Globus pallidus (tissue), 1 donor: ENCODE data around the gene CEP295NL.
"Not testable (repeated sequence)": the region's sequence is repeated elsewhere in the genome, so short reads cannot be mapped to it uniquely, and the experiment has no call there.

Source experiments
- DNase-seq: peaks from one replicate; pipeline ENCODE4 v3.0.0-alpha.2; 2015; ENCODE audit warnings: low spot score

The CEP295NL gene

DNA sequence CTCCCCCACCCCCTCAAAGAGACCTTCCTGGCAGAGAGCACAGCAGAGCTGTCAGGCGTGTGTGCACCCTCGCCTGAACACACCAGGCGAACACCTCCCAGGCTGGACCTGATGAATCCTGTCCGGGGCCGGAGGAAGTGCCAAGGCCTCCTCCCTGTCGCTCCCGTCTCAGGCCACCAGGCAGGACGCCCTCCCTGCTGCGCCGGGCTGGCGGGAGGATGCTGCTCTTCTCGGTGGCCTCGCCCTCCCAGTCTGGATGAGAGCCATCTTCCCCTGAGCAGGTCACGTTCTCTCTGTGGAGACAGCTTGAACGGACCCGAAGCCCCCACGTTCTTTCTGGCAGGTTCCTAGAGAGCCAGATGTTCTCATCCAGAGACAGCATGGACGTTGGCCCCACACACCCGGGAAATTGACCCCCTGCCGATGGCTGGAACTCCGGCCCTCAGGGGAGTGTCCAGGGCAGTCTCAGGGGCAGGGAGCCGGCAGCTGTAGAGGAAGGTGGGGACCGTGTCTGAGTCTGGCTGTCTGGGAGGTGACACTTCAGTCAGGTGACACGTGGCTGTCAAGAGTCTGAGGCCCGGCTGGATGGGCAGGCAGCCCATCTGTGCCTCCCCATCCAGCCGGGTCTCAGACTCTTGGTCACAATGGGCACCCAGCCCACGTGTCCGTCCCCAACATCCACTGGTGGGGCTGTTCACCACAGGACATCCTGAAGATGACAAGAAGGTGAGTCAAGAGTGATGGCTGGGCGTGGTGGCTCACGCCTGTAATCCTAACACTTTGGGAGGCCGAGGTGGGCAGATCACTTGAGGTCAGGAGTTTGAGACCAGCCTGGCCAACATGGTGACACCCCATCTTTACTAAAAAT is 27.1 kb upstream of the CEP295NL start:
- DNase-seq: no peak

DNA sequence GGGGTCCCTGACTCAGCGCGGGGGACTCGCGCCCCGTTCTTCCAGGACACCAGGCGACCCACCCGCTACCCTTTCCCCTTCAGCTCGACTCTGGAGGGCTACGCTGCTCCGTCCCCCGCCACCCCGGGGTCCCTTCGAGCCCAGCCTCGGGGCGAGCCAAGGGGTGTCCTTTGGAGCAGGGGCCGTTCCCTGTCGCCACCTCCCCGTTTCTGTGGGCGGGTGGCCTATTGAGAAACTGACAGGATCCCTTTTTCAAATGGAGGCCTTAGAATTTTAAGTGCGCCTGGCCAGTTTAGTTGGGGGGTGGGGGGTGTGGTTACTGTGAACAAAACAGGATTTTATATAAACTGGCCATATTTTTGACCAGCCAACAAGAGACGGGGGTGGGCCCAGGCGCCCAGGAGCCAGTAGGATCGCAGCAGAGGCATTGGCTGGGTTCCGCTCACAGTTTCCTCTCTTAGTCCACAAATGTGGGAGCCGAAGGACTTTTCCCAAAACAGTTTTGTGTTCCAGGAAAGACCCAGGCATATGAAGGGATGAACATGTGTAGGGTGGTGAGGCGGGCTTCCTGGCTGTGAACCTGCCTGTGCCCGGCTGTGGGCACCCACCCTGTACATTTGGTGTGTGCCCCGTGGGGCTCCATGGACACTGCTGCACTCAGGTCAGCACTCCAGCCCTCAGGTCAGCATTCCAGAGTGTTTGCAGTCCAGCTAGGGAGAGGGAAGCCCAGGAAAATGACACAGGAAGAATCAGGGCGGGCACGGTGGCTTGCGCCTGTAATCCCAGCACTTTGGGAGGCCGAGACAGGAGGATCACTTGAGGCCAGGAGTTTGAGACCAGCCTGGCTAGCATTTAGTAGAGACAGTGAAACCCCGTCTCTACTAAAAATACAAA is 22.9 kb upstream of the CEP295NL start:
- no peak for DNase-seq

DNA sequence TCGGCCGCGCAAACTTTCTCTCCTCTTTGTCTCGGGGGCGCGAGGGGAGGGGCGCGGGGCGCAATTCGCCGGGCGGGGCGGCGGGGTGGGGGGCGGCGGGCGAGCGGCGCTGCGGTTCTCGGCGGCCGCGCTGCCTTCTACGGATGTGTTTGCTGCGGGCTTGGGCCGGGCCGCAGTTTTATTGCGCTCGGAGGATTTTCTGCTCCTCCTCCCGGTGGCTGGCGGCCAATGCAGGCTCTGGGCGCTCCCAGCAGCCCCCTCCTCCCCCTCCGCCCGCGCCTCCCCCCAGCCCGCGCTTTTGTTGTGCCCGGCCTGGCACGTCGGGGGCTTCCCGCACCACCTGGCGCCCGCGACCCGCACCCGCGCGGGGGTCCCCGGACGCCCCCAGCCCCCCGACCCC is 22.2 kb upstream of the CEP295NL start, which contains the start of gene TIMP2:
TIMP2 (minus strand) TSS at position 154 of the 400 bp plus-strand sequence. CDS start 299 bp downstream, outside the sequence.
- DNase-seq: peak; percentile 88

DNA sequence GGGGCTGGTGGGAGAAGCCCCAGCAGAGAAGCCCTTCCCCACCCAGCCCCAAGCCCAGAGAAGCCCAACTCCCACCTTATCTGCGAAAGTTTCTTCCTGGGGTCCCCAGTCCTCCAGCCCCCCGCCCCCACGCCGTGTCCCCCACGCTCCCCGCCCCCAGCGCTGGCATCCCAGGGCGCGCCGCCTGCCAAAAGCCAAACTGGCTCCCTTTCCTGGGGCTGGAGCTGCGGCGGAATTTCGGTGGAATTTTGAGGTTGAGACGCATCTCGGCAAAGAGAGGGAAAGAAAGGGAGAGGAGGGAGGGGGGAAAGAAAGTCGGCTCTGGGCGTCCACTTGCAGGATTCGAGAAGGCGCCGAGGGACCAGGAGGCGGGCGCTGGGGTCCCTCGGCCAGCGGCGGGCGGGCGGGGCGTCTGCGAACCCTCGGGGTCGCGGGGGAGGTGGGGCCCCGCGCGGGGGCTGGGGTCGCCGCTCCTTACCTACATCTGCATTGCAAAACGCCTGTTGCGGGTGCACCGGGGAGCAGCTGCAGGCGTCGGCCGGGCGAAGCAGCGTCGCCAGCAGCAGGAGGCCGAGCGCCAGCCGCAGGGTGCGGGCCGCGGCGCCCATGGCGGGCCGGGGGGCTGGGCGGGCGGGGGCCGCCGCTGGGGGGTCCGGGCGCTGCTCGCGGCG is 21.6 kb upstream of the CEP295NL start:
- no peak for DNase-seq

DNA sequence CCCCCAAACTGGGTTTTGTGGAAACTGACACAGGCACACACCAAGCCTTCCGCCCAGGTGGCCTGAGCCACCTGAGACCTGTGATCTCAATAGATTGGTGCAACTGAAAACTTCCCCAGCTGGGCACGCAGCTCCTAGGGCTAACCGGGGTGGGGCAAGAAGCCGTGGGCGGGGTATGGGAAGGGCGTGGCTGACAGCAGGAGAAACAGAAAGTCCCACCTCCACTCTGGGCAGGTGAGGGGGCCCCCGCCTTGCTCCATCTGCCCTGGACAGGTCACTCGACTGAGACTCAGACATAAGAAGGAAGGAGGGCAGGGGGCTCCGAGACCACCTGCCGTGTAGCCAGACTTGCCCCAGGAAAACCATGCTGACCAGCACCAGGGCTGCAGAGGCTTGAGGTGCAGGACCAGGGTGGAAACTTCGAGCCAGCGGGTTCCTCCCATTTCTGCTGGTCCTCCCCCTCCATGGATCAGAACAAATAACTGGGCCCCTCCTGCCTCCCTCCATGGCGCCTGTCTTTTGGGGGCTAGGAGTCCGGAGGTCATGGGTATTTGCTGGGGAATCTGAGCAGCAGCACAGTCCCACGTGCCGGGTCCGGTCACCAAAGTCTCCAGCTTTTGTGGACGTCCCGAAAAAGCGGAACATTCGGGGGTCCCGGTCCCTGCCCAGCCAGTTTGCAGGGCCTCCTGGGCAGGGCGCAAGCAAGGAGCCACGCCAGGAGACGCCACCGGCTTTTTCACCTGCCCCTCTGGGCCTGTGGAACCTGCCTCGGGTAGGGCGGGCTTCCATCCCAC is 20.9 kb upstream of the CEP295NL start:
- DNase-seq: no peak

DNA sequence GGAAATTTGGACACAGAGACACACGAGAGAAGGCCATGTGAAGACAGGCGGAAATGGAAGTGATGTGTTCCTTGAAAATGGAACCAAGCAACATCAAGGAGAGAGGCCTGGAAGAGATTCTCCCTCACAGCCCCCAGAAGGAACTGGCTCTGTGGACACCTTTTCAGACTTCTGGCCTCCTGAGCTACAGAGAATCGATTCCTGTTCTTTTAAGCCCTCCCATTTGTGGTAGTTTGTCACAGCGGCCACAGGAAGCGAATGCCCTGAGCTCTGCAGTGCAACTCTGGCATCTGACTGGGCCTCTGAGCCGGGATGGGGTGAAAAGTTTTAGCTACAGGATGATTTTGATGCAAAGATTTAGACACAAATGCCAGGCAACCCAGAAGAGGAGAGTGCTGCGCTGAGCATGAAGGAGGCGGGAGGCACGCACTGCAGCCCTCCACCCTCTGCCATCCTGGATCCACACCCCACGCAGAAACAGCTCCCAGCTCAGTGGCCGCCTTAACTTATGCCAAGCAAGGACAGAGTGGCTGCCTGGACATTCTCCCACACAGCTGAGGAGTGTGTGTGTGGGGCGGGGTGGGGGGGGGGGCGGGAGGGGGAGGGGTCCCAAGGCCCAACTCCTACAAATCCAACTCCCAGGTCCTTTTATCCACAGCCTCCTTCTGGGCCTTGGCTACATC is 20.0 kb upstream of the CEP295NL start:
- no peak for DNase-seq

DNA sequence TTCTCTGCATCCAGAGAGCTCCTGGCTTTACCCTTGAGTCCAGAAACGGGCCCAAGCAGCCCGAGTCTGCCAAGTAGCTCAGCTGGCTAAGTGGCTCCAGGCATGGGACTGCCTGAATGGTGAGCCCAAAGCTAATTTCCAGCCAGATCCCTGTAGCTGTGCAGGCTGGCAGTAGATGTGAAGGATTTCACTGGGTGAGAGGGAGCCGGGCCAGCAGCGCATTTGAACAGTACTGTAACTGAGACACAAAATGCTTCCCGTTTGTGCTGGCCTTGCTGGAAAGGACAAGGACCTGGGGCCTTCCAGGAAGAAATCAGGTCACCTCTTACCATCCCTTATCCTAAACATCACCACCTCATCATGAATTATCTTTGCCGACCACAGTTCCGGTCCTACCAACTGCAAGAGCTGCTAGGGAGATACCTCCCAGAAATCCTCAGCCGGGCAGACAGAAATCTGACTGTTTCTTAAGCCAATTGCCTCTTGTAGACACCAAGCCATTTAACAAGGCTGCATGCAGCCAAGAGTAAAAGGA is 18.5 kb upstream of the CEP295NL start:
- DNase-seq: peak; percentile 83

DNA sequence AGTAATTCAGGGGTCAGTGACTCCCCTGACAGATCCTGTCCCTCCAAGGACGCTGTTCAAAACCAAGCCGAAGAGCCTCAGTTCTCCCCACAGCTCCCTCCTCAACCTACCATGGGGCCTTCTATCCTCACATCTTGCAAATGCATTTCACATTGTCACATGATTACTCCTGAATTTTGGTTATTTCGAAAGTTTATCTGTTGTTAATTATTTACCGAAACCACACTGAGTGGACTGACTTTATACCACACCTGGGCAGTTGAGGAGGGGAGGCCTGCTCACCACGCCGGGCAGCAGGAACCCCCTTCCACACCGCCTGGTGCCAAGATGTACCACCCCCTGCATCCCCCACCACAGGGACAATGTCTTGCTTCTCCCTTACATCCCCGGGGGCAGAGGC is 17.5 kb upstream of the CEP295NL start:
- no peak for DNase-seq

DNA sequence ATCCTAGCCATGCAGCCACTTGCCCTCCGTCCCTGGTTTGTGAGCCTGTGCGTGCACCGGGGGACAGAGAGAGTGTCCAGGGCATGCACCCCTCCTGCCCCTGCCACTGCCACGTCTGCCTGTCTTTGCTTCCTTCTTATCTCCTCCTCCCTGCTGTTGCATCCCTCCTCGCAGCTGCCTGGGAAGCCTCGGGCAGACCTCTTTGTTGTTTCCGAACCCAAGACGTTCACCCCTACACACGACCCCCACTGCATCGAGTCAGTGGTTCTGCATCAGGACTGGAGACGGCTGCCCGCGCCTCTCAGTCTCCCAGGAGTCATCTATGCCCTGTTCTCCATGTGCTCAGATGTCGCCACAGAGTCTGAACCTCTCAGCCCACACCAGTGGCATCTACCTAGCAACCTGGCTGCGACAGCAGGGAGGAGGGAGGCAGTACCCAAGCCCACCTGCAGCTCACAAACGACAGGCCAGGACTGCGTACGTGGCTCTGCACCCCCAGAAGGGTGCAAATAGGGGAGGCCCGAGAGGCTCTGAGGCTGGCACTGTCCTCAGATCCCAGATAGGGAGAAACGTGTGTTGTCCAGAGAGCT is 17.0 kb upstream of the CEP295NL start:
- DNase-seq: no peak

DNA sequence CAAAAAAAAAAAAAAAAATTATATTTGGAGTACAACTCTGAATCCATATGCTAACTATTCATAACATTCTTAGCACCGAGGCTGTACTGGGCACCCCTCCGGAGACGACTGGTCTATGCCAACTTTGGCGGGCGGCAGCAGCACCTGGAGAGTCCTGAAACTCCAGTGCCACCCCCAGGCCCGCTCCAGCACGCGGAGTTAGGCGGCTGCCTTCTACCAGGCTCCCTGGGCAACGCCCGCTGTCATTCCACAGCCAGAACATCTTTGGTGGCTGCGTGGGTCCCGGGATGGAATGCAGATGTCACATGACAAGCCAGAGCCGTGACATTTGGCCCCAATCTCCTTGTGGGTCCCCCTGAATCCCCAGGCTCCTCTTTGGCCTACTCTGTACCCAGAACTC is 16.0 kb upstream of the CEP295NL start:
- DNase-seq: no peak

DNA sequence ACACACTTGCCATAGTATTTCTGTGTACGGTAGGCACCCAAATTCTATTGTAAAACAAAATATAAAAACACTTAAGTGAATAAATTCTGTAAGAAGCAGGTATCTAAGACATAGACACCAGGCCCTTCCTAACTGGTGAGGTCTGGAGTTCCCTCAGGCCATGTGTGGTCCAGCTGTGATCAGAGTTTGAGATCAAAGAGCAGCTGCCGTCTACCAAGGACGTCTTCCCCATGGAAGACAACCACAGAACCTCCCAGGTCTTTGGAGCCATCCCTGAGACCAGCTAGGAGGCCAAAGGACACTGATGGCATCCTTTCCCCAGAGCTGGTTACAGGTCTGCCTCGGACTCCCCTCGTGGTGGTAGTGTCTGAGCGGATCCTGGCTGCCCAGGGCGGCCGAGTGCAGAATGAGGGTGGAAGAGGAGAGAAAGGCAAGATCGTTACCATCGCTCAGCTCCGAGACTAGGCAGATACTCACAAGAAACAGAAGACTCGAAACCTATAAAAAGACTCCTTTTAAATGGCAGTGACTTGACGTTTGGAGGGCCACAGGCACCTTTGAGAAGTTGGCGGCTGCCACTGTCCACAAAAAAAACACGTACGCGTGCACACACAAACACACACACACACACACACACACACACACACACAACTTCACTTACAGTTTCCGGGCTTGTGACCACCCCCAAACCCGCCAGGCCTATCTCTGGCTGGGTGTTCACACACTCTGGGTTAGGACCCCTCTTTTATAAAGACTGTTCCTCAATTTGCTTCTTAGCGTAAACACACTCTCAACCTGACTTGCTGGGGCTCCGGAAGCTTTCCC is 14.7 kb upstream of the CEP295NL start:
- no peak for DNase-seq

DNA sequence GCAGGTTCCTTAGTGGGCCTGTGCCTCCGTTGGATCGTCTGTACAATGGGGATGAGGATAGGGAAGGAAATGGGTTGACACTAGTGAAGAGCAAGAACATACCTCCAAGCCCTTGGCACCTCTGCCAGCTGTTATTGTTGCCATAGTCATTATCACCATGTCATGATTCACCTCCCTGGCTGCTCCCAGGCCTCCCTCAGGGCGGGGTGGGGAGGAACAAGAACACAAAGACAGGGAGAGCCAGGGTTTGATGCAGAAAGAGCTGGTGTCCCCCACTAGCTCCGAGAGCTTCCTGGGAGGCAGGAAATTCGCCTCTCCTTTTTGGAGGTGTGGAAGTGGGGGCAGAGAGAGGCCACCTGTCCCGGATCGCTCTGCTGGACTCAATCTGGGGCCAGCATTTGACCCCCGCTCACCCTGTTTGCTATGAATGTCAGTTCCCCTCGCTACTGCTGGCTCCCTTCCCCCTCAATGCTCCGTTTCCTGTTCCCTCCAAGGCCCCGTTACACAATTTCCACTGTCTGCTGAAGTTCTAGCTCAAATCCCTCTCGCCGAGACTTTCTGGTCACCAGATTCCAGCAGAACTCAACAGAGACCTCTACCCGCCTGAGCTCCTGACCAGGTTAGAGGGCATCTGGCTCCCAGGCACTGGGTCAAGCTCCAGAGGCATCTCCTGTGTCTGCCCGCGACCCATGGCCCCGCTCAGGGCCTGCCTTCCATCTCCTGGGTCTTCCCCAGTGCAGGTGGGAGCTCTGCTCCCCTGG is 13.1 kb upstream of the CEP295NL start:
- DNase-seq: no peak

DNA sequence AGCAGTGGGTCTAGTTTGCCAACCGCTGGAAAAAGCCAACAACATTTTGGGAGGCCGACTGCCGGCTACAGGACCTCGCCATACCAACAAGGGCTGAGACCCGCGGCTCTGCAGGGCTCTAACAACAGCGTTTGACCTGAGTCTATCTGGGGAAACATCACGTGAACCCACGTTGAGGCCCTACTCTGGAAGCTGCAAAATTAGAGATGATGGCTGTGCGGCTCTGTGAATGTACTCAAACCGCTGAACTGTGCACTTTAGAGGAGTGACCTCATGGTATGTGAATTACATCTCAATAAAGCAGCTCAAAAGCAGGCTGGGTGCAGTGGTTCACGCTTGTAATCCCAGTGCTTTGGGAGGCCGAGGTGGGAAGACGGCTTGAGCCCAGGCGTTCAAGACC is 10.1 kb upstream of the CEP295NL start:
- no peak for DNase-seq

DNA sequence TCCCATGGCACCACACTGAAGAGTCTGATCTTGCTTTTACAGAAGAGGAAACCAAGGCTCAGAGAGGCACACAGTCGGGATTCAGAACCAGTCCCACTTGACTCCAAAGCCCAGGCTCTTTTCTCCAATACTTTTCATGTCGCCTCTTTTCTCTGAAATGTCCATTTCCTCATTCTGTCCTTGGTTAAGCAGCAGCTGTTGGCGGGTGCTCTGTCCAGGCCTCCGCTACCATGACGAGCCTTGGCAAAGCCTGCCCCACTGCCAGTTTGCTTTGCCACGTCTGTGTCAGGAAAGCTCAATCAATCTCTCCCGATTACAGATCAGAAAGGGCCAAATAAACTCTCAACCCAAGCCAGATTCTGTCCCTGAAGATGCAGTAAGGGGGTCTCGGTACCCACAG is 9.1 kb upstream of the CEP295NL start:
- no peak for DNase-seq

DNA sequence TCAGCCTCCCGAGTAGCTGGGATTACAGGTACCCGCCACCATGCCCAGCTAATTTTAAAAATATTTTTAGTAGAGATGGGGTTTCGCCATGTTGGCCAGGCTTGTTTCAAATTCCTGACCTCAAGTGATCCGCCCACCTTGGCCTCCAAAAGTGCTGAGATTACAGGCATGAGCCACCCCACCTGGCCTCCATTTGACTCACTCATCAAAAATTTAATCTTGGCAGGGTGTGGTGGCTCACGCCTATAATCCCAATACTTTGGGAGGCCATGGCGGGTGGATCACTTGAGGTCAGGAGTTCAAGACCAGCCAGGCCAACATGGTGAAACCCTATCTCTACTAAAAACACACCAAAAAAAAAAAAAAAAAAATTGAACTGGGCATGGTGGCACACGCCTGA is 8.5 kb upstream of the CEP295NL start:
- DNase-seq: not testable (repeated sequence)

DNA sequence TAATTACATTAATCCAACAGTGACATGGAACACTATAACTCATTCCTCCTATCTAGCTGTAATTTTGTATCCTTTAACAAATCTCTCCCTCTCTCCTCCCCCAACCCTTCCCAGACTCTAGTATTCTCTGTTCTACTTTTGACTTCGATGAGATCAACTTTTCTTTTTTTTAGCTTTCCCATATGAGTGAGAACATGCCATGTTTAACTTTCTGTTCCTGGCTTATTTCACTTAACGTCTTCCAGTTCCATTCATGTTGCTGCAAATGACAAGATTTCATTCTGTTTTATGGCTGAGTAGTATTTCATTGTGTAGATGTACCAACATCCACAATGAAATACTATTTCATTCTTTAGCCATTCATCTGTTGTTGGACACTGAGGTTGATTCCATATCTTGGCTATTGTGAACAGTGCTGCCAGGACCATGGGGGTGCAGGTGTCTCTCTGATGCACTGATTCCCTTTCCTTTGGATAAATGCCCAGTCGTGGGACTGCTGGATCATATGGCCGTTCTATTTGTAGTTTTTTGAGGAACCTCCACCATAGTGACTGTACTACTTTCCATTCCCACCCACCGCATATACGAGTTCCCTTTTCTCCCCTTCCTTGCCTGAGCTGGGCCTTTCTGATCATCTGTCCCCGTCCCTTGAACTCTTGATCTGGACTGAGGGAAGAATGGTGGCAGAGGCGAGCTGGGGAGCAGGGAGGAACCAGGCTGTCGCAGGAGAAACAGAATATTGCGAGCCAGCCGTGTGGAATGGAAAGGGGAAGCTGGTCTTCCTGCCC is 7.7 kb upstream of the CEP295NL start:
- DNase-seq: no peak

DNA sequence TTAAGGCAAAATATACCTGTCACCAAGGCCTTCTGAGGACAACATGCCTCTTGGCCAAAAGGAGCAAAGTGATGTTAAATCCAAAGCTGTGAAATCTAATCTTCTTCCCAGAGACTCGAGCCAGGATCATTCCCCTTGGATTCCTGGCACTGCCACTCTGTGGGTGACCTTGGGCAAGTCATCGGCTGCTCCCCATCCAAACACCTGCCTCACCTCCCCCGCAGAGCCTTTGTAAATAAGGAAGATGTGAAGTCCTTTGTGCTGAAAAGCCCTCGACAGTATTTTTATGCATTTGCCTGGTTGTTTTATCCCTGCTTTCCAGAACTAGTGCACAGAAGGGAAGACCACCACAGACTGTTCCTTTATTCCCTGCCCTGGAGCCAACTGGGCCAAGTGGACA is 5.4 kb upstream of the CEP295NL start:
- DNase-seq: no peak

DNA sequence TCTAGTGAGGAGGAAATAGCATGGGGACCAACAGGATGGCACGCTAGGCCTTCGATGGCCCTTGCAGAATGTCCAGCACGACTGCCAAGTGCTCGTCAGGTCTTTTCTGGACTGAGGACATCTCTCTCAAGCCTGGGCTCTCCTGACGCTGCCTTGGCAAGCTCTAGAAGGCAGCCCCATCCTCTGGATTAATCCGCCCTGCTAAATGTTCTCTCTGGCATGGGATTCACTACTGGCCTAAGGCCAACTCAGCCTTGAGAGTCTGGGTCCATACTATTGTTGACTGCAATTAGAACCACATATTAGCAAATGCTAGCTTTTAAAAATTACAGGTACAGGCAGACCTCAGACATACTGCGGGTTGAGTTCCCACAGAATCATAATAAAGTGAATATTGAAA is 2.5 kb upstream of the CEP295NL start:
- DNase-seq: no peak
